Activated CD4-positive, CD25-positive, alpha-beta regulatory T cell treated with anti-CD3 and anti-CD28 coated beads, Interleukin-2, amount 50 U/mL, for 24 hours (primary cell): Measurements from ENCODE around the gene TMEM62.
"Not testable (repeated sequence)": the region's sequence is repeated elsewhere in the genome, so short reads cannot be mapped to it uniquely, and the experiment has no call there.

Source experiments
- ATAC-seq, 2 donors: fragments of 150-1000 bp; cut with Tn5 transposase; one replicate each; pipeline ENCODE4 v1.10.0; 2021; ENCODE audit warnings: mild to moderate bottlenecking in 1 of 2, moderate library complexity in 1 of 2

TMEM62 gene

DNA sequence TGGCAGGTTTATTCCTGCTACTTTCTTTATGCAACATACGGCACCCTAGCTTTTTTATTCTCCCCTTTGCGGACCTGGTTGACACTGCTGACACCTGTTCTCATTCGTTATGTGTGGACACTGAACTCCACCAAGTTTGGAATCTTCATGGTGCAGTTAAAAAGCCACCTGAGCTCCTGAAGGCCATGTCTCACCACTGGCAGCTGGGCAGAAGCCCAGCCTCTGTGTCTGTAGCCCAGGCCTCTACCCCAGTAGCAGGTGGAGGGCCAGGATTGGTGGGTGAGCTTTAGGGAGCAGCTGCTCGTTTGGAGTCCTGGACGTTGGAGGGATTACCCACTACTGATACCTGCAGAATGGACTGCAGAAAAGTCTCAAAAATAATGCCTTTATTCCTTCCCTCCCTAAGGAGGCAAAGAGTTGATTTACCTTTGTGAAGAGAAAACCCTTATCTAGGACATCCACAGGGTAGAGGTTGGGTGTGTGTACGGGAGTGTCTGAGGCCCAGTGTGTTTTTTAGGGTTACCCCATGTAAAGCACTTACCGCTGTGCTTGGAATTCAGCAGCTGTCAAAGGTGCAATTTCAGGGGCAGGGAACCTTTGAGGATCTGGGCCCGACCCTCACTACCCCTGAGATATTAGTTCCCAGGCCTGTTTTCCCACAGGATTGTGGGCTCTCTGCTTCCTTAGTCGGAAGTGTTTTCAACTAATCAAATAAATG is 51.2 kb downstream of the TMEM62 start:
- ATAC-seq = no peak

DNA sequence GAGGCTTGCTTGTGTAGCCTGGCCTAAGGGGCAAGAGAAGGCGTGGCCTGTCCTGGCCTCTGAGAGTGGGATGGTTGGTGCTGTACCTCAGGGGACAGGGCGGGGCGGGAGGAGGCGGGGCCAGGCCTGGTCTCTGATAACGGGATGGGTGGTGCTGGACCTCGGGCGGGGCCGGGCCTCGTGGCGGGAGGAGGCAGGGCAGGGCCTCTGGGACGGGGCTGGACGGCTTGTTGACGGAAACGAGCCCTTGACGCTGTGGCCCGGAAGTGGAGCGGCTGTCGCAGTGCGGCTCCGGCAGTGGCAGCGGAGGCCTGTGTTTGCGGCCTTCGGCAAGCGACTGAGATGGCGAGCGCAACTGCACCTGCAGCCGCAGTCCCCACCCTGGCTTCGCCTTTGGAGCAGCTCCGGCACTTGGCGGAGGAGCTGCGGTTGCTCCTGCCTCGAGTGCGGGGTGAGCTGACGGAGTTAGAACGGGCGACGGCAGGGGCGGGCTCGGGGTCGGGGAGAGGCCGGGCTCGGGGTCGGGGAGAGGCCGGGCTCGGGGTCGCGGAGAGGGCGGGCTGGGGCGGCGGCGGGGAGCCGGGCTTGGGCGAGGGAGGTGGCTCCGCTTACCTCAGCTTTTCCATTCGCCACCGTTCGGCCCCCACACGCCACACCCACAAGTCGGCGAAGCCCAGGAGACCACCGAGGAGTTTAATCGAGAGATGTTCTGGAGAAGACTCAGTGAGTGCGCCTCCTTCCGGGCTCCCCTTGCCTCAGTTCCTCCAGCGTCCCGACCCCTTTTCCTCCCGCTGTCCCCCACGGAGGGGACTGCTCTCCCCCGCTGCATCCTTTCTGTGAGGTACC is 52.0 kb downstream of the TMEM62 start, which contains the start of gene CCNDBP1:
Gene CCNDBP1, plus strand, starts transcription at position 247 of the 846 bp plus-strand sequence. Its CDS starts 96 bp downstream, at position 343.
- ATAC-seq = peak; percentile 92 to 93

DNA sequence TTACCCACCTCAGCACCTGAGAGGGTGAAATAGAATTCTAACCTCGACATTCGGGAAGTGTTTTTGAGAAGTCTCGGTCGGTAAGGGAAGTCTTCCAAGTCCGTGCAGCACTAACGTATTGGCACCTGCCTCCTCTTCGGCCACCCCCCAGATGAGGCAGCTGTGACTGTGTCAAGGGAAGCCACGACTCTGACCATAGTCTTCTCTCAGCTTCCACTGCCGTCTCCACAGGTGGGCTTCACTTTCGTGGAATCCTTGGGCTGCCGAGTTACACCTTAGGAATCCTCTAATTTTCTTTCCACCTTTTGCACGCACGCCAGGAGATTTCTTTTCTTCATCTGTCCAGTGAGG is 52.6 kb downstream of the TMEM62 start:
- peak; percentile 6 to 19 for ATAC-seq

DNA sequence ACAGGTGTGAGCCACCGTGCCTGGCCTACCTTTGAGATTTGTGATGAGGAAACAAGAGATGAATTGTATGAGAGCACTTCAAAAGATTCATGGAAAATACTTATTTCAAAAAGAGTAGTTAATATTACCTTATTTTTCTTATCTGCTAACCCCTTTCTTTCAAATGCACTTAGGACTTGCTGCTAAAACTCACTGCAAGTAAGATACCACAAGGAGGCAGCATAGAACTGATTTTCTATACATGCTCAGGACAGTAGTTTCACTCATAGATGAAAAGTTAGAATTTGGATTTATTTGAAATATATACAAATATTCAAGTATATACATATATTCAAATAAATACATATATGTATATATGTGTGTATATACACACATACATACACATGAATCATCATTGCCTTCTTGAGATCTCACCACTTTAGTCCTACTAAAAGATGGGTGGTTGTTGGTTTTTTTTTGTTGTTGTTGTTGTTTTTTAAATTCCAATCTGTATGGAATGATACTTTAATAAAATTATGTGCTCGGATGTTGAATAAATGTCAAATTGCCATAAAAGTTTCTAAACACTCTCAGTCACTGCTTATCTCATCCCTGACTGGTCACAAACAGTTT is 54.3 kb downstream of the TMEM62 start:
- ATAC-seq = no peak

GRCh38 chr15:43189296-43189695 is 55.9 kb downstream of the TMEM62 start:
- ATAC-seq = no peak

DNA sequence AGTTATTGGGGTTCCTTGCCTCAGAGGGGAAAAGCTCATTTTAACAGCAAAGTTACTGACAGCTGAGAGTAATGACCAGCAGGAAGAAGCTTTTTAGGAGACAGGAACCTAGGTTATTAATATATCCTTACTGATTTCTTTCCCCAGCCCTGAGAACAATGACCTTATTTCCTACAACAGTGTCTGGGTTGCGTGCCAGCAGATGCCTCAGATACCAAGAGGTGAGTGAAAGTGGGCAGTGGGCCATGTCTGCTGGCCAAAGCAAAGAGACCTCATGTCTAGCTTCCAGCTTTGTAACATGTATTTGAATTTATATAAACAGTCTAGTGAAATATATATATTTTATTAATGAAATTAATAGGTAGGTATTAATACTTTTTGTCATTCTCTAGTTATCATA is 56.8 kb downstream of the TMEM62 start:
- no peak for ATAC-seq

- no peak for ATAC-seq
Observed at GRCh38 chr15:43193710-43194109, 60.3 kb downstream of the TMEM62 start.

DNA sequence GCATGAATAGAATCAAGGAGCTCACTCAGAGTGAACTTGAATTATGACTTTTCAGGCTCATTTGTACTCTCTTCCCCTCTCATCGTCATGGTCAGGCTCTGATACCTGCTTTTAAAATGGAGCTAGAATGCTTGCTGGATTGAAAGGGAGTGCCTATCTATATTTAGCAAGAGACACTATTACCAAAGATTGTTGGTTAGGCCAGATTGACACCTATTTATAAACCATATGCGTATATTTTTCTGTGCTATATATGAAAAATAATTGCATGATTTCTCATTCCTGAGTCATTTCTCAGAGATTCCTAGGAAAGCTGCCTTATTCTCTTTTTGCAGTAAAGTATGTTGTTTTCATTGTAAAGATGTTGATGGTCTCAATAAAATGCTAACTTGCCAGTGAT is 61.4 kb downstream of the TMEM62 start:
- ATAC-seq = no peak

GRCh38 chr15:43196760-43197548 is 63.6 kb downstream of the TMEM62 start:
- ATAC-seq = no peak

GRCh38 chr15:43197773-43198172 is 64.4 kb downstream of the TMEM62 start:
- ATAC-seq = not testable (repeated sequence)

DNA sequence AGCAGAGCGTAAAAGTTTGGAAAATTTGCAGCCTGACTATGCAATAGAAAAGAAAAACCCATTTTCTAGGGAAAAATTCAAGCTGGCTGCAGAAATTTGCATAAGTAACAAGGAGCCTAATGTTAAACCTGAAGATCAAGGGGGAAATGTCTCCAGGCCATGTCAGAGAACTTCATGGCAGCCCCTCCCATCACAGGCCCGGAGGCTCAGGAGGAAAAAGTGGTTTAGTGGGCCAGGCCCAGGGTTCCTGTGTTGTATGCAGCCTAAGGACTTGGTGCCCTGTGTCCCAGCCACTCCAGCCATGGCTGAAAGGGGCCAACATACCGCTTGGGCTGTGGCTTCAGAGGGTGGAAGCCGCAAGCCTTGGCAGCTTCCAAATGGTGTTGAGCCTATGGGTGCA is 65.2 kb downstream of the TMEM62 start:
- ATAC-seq = not testable (repeated sequence)

GRCh38 chr15:43198992-43199391 is 65.6 kb downstream of the TMEM62 start:
- ATAC-seq = no peak

DNA sequence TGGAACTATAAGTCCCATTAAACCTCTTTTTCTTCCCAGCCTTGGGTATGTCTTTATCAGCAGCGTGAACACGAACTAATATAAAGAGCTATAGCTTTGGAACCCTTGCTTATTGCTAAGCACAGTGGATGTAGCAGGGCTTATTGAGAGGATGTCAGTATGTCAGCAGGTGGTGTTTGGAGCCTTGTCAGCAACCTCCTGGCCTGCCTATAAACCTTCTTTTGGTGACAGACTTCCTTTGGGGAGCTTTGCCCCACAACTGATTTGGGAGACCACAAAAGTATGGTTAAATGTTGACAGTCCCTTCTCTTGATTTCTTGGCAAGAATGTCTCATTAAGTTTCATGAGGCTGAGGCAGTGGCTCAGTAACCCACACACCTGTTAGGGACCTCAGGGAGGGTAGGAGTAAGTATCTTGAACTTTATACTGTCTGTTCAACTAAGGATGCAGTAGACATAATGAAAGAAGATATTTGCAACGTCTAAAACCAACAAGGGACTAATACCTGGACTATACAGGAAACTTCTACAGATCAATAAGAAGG is 66.6 kb downstream of the TMEM62 start:
- no peak for ATAC-seq

- peak; percentile 45 to 61 for ATAC-seq
Observed at GRCh38 chr15:43204016-43204901, 70.9 kb downstream of the TMEM62 start.

- ATAC-seq = no peak
Observed at GRCh38 chr15:43206054-43206453, 72.7 kb downstream of the TMEM62 start.

DNA sequence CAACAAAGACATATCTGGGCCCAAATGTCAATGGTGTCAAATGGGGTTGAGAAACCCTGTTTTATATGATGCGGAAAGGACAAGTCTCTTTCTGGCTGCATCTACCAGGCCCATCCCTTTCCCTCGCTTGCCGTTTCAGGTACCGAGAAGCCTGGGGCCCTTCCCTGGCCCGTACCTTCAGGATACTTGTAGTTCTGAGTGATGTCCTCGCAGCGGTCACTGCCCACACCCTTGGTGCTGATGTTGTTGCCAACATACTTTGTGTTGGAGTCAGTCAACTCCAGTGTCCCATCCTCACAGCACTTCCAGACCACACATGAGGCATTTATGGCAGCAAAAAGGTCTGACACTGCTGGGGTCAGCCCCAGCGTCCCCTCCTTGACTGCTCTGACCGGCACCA is 73.6 kb downstream of the TMEM62 start:
- no peak for ATAC-seq

- ATAC-seq = no peak
Observed at GRCh38 chr15:43208052-43209002, 74.9 kb downstream of the TMEM62 start.

GRCh38 chr15:43209059-43209824 is 75.9 kb downstream of the TMEM62 start:
- no peak for ATAC-seq

- ATAC-seq = no peak
Observed at GRCh38 chr15:43210172-43210745, 76.9 kb downstream of the TMEM62 start.
